LHCN-M2 (cell line): ENCODE results near the gene GALP. TPM values are rescaled to one million over a fixed set of nuclear protein-coding genes. Genes with fewer than 3 reads are reported as not detected.
"Not testable (repeated sequence)": the region's sequence is repeated elsewhere in the genome, so short reads cannot be mapped to it uniquely, and the experiment has no call there.

Source experiments
- DNase-seq: peaks from one replicate; pipeline ENCODE4 v3.0.0-alpha.2; 2012; ENCODE audit warnings: low read depth
- polyA plus RNA-seq: library from polyadenylated mRNA; unstranded; fragments of >200 nt; gene quantifications from one replicate; pipeline ENCODE4 v1.2.1, GENCODE V29; 2012; ENCODE audit warnings: missing spikeins
- total RNA-seq: library from RNA; depleted of rRNA; stranded (reverse); fragments of >200 nt; gene quantifications from 2 replicates; pipeline ENCODE4 v1.2.3, GENCODE V29; 2014; rRNA removed

Gene GALP
- not detected in 2 replicates for total RNA-seq
- polyA plus RNA-seq: not detected

DNA sequence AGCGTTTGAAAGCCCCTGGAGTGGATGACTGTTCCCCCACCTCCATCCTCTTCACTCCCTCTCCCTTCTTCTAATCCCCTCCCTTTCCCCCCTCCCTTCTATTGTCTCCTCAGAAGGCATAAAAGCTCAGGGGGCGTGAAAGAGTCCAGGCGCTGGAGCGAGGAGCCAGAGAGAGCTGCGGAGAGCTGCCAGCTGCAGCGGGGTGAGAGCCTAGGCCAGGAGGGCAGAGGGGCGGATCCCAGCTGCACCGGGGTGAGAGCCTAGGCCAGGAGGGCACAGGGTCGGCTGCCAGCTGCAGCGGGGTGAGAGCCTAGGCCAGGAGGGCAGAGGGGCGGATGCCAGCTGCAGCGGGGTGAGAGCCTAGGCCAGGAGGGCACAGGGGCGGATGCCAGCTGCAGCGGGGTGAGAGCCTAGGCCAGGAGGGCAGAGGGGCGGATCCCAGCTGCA lies at the start of gene GALP:
TSS of gene GALP (plus strand) at position 148 of the 447 bp plus-strand sequence. CDS start 1,101 bp downstream, outside the sequence.
- DNase-seq: not testable (repeated sequence)

GRCh38 chr19:56126983-56127780 lies 48.6 kb upstream of the GALP start:
- peak; percentile 22 for DNase-seq

- no peak for DNase-seq
Measured at GRCh38 chr19:56130006-56130405, 45.8 kb upstream of the GALP start.

GRCh38 chr19:56131651-56132050 lies 44.2 kb upstream of the GALP start:
- DNase-seq: no peak

- peak; percentile 6 for DNase-seq
Measured at GRCh38 chr19:56132316-56132822, 43.4 kb upstream of the GALP start.

- DNase-seq: no peak
Measured at GRCh38 chr19:56133858-56134653, 41.8 kb upstream of the GALP start.

DNA sequence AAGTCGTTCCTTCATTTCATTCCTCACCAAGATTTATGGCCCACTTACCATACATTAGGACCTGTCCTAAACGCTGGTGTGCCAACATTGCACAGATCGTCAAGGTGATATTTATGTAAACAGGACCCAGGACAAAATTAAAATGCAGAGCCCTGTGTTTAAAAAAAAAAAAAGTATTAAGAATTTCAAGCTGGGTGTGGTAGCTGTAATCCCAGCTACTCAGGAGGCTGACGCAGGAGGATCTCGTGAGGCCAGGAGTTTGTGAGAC lies 41.2 kb upstream of the GALP start:
- DNase-seq: no peak

- DNase-seq: no peak
Measured at GRCh38 chr19:56136362-56136761, 39.4 kb upstream of the GALP start.

- no peak for DNase-seq
Measured at GRCh38 chr19:56137405-56137804, 38.4 kb upstream of the GALP start.

GRCh38 chr19:56138069-56138468 lies 37.7 kb upstream of the GALP start:
- no peak for DNase-seq

DNA sequence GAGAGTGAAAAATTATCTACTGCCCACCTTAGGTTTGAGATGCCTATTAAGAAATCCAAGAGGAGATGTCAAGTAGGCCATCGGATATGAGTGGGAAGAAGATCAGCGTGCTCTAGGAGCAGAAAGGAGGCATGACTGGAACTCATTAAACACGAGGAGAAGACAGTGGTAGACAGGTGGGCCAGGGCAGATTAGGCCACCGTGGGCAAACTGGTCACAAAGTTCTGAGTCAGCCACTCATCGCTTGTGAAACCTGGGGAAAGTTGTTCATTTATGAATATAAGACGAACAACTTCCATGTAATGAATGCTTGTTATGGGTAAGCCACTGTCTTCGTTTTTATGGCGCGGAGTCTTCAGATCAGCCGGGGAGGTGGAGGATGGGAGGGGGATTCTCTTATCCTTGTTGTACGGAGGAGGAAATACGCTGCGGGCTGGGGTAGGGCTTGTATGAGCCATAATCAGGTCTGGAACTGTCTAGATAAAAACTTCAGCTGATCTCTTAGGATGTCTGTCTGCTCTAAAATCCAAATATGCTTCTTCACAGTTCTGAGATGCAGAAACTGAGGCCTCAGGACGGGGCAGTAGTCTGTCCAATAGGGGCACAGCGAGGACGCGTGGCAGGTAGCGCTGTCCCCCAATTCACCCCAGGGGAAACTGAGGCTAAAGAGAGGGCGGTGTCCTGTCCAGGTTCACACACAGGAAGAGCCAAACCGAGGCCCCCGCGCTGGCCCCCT lies 35.8 kb upstream of the GALP start:
- DNase-seq: peak; percentile 49

DNA sequence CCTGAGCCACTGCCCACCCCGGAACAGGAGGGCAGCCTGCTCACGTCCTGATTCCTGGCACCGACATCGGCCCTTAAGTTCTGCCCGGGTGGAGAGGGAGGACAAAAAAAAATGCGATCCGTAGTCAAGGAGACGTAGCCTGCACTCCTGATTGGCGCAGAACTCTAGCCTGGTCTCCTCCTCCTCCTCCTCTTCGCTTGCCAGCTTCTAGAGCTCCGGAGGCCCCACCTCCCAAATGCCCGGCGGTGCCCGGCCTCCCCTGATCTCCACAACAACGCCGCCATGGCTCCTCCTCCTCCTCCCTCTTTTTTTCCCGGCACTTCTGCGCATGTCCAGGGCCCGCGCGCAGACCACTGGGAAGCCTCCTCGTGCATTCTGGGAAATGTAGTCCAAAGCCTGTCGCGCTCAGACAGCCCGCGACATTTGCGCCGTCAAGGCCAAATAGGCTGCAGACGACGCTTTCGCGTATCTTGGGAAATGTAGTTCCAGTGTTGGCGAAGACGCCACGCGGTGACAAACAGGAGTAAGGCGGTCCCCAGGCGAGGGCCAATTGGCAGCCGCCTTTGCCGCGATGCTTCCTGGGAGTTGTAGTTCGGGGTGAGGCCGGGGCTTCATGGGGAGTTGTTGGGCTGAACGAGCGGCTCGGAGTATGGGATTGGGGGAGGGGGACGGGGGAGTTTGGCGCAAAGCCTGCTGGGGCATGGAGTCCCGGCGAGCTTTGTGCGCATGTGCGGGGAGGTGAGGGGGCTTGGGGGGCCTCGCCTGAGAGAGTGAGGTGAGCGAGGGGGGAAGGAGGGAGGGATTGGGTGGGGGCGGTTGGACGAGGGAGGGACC lies 35.0 kb upstream of the GALP start, which contains the start of gene ZNF444:
TSS of gene ZNF444 (plus strand) at position 705 of the 834 bp plus-strand sequence. CDS start 5,625 bp downstream, outside the sequence.
- peak; percentile 99 for DNase-seq

- DNase-seq: no peak
Measured at GRCh38 chr19:56141417-56141993, 34.3 kb upstream of the GALP start.

DNA sequence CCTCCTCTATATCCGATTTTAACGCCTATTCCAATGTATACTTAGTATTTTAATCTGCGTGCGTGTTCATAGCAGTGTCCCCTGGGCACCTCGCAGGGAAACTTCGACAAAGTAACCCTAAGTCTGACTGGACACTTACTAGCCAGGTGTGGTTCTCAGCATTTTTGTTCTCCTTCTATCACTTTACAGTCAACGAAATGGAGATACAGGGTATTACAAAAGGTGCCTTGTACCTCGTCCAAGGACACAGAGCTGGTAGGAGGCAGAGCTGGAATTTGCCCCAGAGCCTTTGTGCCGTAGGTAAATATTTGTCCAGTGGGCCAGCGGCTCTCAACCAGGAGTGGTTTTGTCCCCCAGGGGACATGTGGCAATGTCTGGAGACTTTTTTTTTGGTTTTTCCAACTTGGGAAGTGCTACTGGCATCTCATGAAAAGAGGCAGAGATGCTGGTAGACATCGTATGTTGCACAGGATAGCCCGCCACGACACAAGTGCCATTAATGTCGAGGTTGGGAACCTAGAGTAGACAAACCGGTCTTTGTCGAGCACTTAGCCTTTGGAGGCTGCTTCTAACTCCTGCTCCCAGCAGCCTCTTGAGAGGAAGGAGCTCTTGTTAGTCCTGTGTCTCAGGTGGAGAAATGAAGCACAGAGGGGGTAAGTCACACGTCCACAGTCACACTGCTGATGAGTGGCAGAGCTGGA lies 33.6 kb upstream of the GALP start:
- DNase-seq: no peak

DNA sequence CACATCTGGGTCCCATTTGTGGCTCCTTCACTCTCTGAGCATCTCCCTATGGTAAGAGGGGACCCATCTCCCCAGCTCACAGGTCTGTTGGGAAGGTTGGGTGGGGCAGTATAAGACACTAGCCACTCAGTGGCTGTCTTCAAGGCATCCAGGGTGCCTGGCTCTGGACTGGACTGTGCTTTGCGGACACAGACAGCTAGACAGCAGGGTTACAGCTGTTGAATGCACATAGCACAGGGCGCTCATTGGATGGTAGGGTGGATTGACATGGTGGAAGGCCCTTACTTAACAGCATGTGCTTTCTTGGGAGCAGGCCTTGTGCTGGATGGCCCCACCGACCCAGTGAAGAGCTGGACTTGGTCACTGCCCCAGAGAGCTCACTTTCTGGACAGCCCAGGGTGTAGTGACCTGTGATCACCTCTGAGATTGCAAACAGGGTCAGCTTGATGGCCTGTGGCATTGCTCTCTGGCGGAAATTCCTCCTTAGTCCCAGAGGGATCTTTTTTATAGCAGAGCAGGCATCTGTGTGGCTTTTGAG lies 32.8 kb upstream of the GALP start:
- DNase-seq: no peak

- no peak for DNase-seq
Measured at GRCh38 chr19:56144376-56144775, 31.4 kb upstream of the GALP start.

DNA sequence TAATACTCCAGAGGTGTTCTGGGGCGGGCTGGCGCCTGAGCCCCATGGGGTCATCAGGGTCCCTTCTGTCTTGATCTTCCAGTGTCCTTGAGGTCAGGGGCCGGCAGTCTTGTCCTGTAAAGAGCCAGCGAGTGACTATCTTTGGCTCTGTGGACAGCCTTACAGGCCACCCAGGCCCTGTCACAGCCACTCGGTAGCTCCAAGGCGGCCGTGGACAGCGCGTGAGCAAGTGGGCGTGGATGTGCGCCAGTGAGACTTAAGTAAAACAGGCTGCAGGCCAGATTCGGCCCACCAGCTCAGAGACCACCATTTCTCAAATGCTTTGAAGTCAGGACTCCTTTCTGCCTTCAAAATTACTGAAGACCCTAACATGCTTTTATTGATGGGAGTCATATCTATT lies 31.0 kb upstream of the GALP start:
- no peak for DNase-seq

- DNase-seq: no peak
Measured at GRCh38 chr19:56145698-56146097, 30.1 kb upstream of the GALP start.

DNA sequence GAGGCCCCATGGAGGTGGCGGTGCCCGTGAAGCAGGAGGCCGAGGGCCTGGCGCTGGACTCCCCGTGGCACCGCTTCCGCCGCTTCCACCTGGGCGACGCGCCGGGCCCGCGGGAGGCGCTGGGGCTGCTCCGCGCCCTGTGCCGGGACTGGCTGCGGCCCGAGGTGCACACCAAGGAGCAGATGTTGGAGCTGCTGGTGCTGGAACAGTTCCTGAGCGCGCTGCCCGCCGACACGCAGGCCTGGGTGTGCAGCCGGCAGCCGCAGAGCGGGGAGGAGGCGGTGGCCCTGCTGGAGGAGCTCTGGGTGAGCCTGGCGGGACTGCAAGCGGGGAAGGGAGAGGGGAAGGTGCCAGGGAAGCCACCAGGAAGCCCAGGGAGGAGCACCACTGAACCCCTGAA lies 28.9 kb upstream of the GALP start:
- DNase-seq: no peak

DNA sequence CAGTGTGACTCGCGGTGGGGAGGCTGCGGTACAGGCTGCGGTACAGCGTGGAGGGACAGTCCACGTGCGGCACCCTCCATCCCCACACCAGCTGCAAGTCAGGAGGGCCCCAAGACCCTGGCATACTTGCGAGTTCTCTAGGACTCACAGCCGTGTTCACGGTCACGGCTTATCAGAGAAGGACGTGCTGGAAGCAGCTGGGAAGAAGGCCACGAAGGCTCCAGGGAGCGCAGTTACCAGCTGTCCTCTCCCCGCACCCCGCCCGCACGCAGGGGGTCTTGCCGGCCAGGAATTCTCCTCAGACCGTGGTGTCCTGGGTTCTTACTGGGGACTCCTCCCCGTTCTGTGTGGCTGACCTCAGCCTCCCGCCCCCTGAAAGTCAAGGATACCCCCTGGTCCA lies 28.5 kb upstream of the GALP start:
- DNase-seq: no peak
